Small intestine (tissue), 7 donors: ENCODE data around the gene CA11. TPM values are rescaled to one million over a fixed set of nuclear protein-coding genes. Genes with fewer than 3 reads are reported as not detected.
"Not testable (repeated sequence)": the region's sequence is repeated elsewhere in the genome, so short reads cannot be mapped to it uniquely, and the experiment has no call there.

ENCODE experiments used
- DNase-seq, 2 donors: peaks; one replicate each; pipeline versions ENCODE4 v3.0.0 to v3.0.0-alpha.2; 2013
- FAIRE-seq: peaks from 2 replicates; lab custom pipeline; 2012; peaks lifted over from hg19 to GRCh38; lab: Jason Lieb, UNC
- H3K27ac ChIP-seq, 3 donors: one replicate each; pipeline ENCODE4 v1.5.1; 2013; ENCODE audit warnings: low read length in 2 of 3, mild to moderate bottlenecking in 2 of 3, control low read depth in 1 of 3, inconsistent platforms in 1 of 3, low read depth in 1 of 3, moderate library complexity in 1 of 3
- H3K27me3 ChIP-seq, 3 donors: one replicate each; pipeline ENCODE4 v1.6.1; 2013; ENCODE audit warnings: low read length in 3 of 3, inconsistent platforms in 1 of 3; ENCODE audit not compliant: control insufficient read depth in 3 of 3, insufficient read depth in 3 of 3
- H3K36me3 ChIP-seq, 3 donors: one replicate each; pipeline ENCODE4 v1.6.1; 2013; ENCODE audit warnings: low read length in 3 of 3, inconsistent platforms in 1 of 3, low read depth in 1 of 3, mild to moderate bottlenecking in 1 of 3, moderate library complexity in 1 of 3; ENCODE audit not compliant: control insufficient read depth in 3 of 3, insufficient read depth in 2 of 3
- H3K4me1 ChIP-seq, 3 donors: one replicate each; pipeline ENCODE4 v1.6.1; 2013; ENCODE audit warnings: low read length in 2 of 3, inconsistent platforms in 1 of 3, low read depth in 1 of 3, mild to moderate bottlenecking in 1 of 3, moderate library complexity in 1 of 3; ENCODE audit not compliant: control insufficient read depth in 3 of 3, insufficient read depth in 2 of 3
- H3K4me3 ChIP-seq, 3 donors: one replicate each; pipeline ENCODE4 v1.5.1; 2013; ENCODE audit warnings: low read length in 3 of 3, control low read depth in 1 of 3, inconsistent platforms in 1 of 3, low read depth in 1 of 3, mild to moderate bottlenecking in 1 of 3, moderate library complexity in 1 of 3
- H3K9me3 ChIP-seq, 2 donors: one replicate each; pipeline ENCODE4 v1.6.1; 2013; ENCODE audit warnings: low read depth in 1 of 2, low read length in 1 of 2; ENCODE audit not compliant: control insufficient read depth in 2 of 2, insufficient read depth in 1 of 2
- WGBS, 3 donors: extraction: QIAGEN DNeasy Blood & Tissue Kit; methylation state at CpG; one replicate each; pipeline ENCODE4 v1.1.7; 2013; 5-methylcytosine and 5-hydroxymethylcytosine counted together
- polyA plus RNA-seq, 4 donors: library from polyadenylated mRNA; stranded (reverse) in 3 of 4; unstranded in 1 of 4; fragments of 200-250 nt in 3 of 4; fragments of 120-200 nt in 1 of 4; gene quantifications; one replicate each; pipeline versions ENCODE4 v1.2.1 to v1.2.3, GENCODE V29; 2013
- donor health status: healthy with polysubstance abuse.
- donor health status: control.
- donor health status: control.
- donor health status: Bipolar disorder and iron deficiency.
- donor health status: healthy.

The CA11 gene
- polyA plus RNA-seq, 4 donors, result 3.8 to 21.2 (median 6.5) TPM

- H3K36me3 ChIP-seq, result no peaks in the 10 kb centered on the region
- no peak overlapping the region for H3K27ac ChIP-seq
- H3K27me3 ChIP-seq, result no peaks in the 10 kb centered on the region
- no peak overlapping the region for H3K4me3 ChIP-seq
- H3K9me3 ChIP-seq, result peaks cover 0 to 8% of the 10 kb centered on the region in 2 donors
- 87 to 93% (median 93%) methylated on average over 11 to 14 of the region's 14 CpGs for WGBS, 3 donors
- peaks cover 0 to 12% (median 0%) of the 10 kb centered on the region in 3 donors for H3K4me1 ChIP-seq
- no peak for FAIRE-seq
- DNase-seq, result no peak
Measured at GRCh38 chr19:48664476-48664875, 18.5 kb upstream of the CA11 start.

GRCh38 chr19:48663667-48664066 is 17.7 kb upstream of the CA11 start:
- Histone ChIP-seq H3K36me3 (no peaks in the 10 kb centered on the region), H3K4me3 (no peak overlapping the region), H3K27me3 (no peaks in the 10 kb centered on the region), H3K9me3 (peaks cover 0 to 8% of the 10 kb centered on the region in 2 donors), H3K27ac (no peak overlapping the region), H3K4me1 (peaks cover 0 to 12% (median 0%) of the 10 kb centered on the region in 3 donors)
- WGBS, 3 donors, result 85 to 95% (median 90%) methylated on average over 4 of the region's 4 CpGs
- no peak for DNase-seq
- FAIRE-seq, result no peak

GRCh38 chr19:48661711-48662090 is 15.7 kb upstream of the CA11 start:
- WGBS, 3 donors, result 93 to 98% (median 96%) methylated on average over 24 to 50 of the region's 50 CpGs
- no peaks in the 10 kb centered on the region for H3K36me3 ChIP-seq
- H3K9me3 ChIP-seq, result peaks cover 0 to 8% of the 10 kb centered on the region in 2 donors
- no peak overlapping the region for H3K4me3 ChIP-seq
- FAIRE-seq (no peak), DNase-seq (no peak)
- H3K4me1 ChIP-seq, result peaks cover 0 to 12% (median 0%) of the 10 kb centered on the region in 3 donors
- H3K27ac ChIP-seq, result no peak overlapping the region
- no peaks in the 10 kb centered on the region for H3K27me3 ChIP-seq

- H3K9me3 ChIP-seq, result peaks cover 0 to 8% of the 10 kb centered on the region in 2 donors
- H3K27me3 ChIP-seq, result no peaks in the 10 kb centered on the region
- peak; percentile 83 to 84 for DNase-seq
- H3K4me3 ChIP-seq, result no peak overlapping the region
- no peaks in the 10 kb centered on the region for H3K36me3 ChIP-seq
- FAIRE-seq, result no peak
- H3K4me1 ChIP-seq, result peaks cover 0 to 12% (median 0%) of the 10 kb centered on the region in 3 donors
- H3K27ac ChIP-seq, result peak overlapping the region in 1 of 3 donors; percentile 32
- WGBS, 3 donors, result 54 to 64% (median 58%) methylated on average over 35 of the region's 35 CpGs
Measured at GRCh38 chr19:48660852-48661710, 15.1 kb upstream of the CA11 start.

GRCh38 chr19:48659768-48660167 is 13.8 kb upstream of the CA11 start:
- no peaks in the 10 kb centered on the region for H3K36me3 ChIP-seq
- H3K4me1 ChIP-seq, result peaks cover 0 to 7% (median 0%) of the 10 kb centered on the region in 3 donors
- no peaks in the 10 kb centered on the region for H3K27me3 ChIP-seq
- peaks cover 0 to 8% of the 10 kb centered on the region in 2 donors for H3K9me3 ChIP-seq
- DNase-seq (peak; percentile 47 to 58), FAIRE-seq (no peak)
- no peak overlapping the region for H3K4me3 ChIP-seq
- 73 to 78% (median 75%) methylated on average over 5 of the region's 5 CpGs for WGBS, 3 donors
- no peak overlapping the region for H3K27ac ChIP-seq

- Histone ChIP-seq H3K27ac (no peak overlapping the region), H3K4me3 (no peak overlapping the region), H3K4me1 (peaks cover 0 to 12% (median 0%) of the 10 kb centered on the region in 3 donors), H3K9me3 (peaks cover 0 to 8% of the 10 kb centered on the region in 2 donors), H3K36me3 (no peaks in the 10 kb centered on the region), H3K27me3 (no peaks in the 10 kb centered on the region)
- DNase-seq (no peak), FAIRE-seq (no peak)
- 91 to 92% (median 92%) methylated on average over 6 of the region's 6 CpGs for WGBS, 3 donors
Measured at GRCh38 chr19:48658483-48658882, 12.5 kb upstream of the CA11 start.

- not testable (repeated sequence) for FAIRE-seq, H3K4me3 ChIP-seq, H3K27me3 ChIP-seq, H3K9me3 ChIP-seq, H3K36me3 ChIP-seq
- peak in 1 of 2 donors; percentile 81 for DNase-seq
- Histone ChIP-seq H3K27ac (peak overlapping the region in 1 of 3 donors; percentile 47), H3K4me1 (peaks cover 0 to 12% (median 0%) of the 10 kb centered on the region in 3 donors)
- 60 to 85% (median 81%) methylated on average over 4 to 5 of the region's 5 CpGs for WGBS, 3 donors
Measured at GRCh38 chr19:48657828-48658227, 11.8 kb upstream of the CA11 start.

GRCh38 chr19:48656840-48657474 is 11.0 kb upstream of the CA11 start:
- DNase-seq (peak in 1 of 2 donors; percentile 36), FAIRE-seq (no peak)
- 48 to 54% (median 49%) methylated on average over 16 of the region's 16 CpGs for WGBS, 3 donors
- no peak overlapping the region for H3K27ac ChIP-seq
- H3K9me3 ChIP-seq, result peaks cover 0 to 8% of the 10 kb centered on the region in 2 donors
- H3K36me3 ChIP-seq, result no peaks in the 10 kb centered on the region
- H3K4me3 ChIP-seq, result no peak overlapping the region
- no peaks in the 10 kb centered on the region for H3K27me3 ChIP-seq
- peaks cover 0 to 12% (median 0%) of the 10 kb centered on the region in 3 donors for H3K4me1 ChIP-seq
